ENCODE data around the gene SCMH1. TPM values are rescaled to one million over a fixed set of nuclear protein-coding genes. Genes with fewer than 3 reads are reported as not detected.

SCMH1 gene
- polyA plus RNA-seq, 1 of the 3 experiments (the other 2 are of a cell fraction): 38.5 TPM

DNA sequence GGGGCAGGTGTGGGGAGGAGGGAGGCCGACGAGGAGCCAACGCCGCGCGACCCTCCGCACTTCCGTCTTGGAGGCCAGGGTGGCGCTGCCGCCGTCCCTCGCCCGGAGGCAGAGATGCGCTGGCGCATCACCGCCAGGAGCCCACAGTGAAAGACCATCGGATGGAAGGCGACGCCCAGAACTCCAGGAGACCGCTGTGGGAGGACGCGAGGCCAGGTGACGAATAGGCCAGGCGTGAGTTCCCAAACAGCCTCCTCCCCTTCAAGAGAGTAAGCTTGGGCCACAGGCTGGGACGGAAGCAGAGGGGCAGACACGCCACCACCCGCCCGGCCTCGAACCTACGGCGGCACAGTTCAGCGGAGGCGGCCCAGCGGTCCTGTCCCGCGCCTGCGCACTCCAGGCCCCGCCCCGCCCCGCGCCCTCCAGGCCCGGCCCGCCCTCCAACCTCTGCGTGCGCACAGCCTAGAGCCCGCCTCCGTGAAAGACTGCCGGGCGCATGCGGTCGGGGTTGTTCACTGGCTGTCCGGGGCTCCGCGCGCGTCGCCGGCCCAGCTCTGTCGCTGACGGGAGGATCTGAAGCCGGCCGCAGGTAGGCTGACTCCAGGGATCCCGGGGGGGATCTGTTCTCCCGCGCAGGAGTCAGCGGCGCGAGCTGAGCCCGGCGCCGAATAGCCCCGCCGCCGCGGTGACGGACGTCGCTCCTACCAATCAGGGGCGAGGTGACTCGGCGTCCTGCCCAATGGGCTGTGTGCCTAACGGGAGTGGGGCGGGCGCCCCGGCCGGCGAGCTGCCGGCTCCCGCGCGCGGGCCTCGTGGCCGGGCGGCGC, 262.7 kb downstream of the SCMH1 start, which contains the start of gene CTPS1 (continued):
- TF ChIP-seq EP300 (IDR thresholded peaks at IDR 0.05; ENCODE audit: borderline replicate concordance in 1 of 2, low read depth in 1 of 2, low read length in 1 of 2) (no peak), SMC3 (IDR thresholded peaks at IDR 0.05; ENCODE audit: low read depth, low read length) (no peak), GABPA (IDR thresholded peaks at IDR 0.05; ENCODE audit: low read depth) (no peak)
- TF ChIP-seq, protein P1, sequence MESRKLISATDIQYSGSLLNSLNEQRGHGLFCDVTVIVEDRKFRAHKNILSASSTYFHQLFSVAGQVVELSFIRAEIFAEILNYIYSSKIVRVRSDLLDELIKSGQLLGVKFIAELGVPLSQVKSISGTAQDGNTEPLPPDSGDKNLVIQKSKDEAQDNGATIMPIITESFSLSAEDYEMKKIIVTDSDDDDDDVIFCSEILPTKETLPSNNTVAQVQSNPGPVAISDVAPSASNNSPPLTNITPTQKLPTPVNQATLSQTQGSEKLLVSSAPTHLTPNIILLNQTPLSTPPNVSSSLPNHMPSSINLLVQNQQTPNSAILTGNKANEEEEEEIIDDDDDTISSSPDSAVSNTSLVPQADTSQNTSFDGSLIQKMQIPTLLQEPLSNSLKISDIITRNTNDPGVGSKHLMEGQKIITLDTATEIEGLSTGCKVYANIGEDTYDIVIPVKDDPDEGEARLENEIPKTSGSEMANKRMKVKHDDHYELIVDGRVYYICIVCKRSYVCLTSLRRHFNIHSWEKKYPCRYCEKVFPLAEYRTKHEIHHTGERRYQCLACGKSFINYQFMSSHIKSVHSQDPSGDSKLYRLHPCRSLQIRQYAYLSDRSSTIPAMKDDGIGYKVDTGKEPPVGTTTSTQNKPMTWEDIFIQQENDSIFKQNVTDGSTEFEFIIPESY (IDR thresholded peaks at IDR 0.05; ENCODE audit: borderline replicate concordance, low read depth): no peak
- TF ChIP-seq, protein P2, sequence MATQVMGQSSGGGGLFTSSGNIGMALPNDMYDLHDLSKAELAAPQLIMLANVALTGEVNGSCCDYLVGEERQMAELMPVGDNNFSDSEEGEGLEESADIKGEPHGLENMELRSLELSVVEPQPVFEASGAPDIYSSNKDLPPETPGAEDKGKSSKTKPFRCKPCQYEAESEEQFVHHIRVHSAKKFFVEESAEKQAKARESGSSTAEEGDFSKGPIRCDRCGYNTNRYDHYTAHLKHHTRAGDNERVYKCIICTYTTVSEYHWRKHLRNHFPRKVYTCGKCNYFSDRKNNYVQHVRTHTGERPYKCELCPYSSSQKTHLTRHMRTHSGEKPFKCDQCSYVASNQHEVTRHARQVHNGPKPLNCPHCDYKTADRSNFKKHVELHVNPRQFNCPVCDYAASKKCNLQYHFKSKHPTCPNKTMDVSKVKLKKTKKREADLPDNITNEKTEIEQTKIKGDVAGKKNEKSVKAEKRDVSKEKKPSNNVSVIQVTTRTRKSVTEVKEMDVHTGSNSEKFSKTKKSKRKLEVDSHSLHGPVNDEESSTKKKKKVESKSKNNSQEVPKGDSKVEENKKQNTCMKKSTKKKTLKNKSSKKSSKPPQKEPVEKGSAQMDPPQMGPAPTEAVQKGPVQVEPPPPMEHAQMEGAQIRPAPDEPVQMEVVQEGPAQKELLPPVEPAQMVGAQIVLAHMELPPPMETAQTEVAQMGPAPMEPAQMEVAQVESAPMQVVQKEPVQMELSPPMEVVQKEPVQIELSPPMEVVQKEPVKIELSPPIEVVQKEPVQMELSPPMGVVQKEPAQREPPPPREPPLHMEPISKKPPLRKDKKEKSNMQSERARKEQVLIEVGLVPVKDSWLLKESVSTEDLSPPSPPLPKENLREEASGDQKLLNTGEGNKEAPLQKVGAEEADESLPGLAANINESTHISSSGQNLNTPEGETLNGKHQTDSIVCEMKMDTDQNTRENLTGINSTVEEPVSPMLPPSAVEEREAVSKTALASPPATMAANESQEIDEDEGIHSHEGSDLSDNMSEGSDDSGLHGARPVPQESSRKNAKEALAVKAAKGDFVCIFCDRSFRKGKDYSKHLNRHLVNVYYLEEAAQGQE (IDR thresholded peaks at IDR 0.05; ENCODE audit: low read depth, low read length): no peak

DNA sequence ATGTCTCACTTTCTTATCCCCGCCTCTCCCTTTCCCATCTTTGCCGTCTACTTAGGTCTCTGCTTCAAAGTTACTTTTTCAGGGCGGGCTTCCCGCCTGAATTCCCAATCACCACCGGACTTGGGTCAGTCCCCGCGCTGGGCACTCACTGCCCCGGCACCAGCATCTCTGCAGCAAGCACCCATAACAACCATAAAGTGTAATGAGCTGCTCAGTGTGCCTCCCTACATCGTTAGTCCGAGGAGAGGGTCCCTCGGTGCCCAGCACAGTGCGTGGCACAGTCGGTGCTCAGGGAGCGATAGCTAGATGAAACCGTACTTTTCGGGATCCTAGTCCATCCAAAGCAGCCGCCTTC, 263.2 kb downstream of the SCMH1 start:
- Histone ChIP-seq H3K79me2 (ENCODE audit: insufficient read depth) (peaks cover 39% of the 10 kb centered on the region), H2AFZ (ENCODE audit: low read depth) (peak overlapping the region; percentile 85), H3K9ac (peak overlapping the region; percentile 87), H3K9me2 (no peaks in the 10 kb centered on the region), H4K20me1 (ENCODE audit: insufficient read depth) (peaks cover 30% of the 10 kb centered on the region), H3K27ac (ENCODE audit: low read depth in 2 of 2, low read length in 1 of 2) (peak overlapping the region; percentile 87 to 94), H3K4me3 (ENCODE audit: low read depth in 2 of 2, low read length in 1 of 2) (peak overlapping the region; percentile 73 to 74), H3K36me3 (replicated peaks in 1 of 2; ENCODE audit: control insufficient read depth in 1 of 2, insufficient read depth in 2 of 2, low read length in 1 of 2) (peaks cover 3 to 7% of the 10 kb centered on the region in 2 experiments), H3K4me2 (peak overlapping the region; percentile 94), H3K9me3 (no peaks in the 10 kb centered on the region), H3K4me1 (ENCODE audit: control insufficient read depth in 1 of 2, insufficient read depth in 2 of 2, low read depth in 1 of 2, low read length in 1 of 2) (peaks cover 23 to 29% of the 10 kb centered on the region in 2 experiments), H3F3A (replicated peaks; ENCODE audit: insufficient read depth) (peaks cover 41% of the 10 kb centered on the region), H3K27me3 (ENCODE audit: insufficient read depth) (no peaks in the 10 kb centered on the region)
- ChIA-PET CTCF (interaction anchor here (0.6 to 3.4 kb wide), 3 partner anchors 25 to 713 kb away, joined by 3 to 16 read pairs (median 3); no protein-coding TSS in a partner anchor), POLR2A (interaction anchor here (0.9 to 2.3 kb wide), 4 partner anchors 16 to 117 kb away, joined by 3 to 14 read pairs (median 3); partner anchors contain the start of gene CITED4)
- WGBS (ENCODE audit: low lambda C conversion rate): 71% methylated on average over 15 of the region's 17 CpGs
- no peak for DNase-seq
- no peak for TF ChIP-seq EZH2phosphoT487 (IDR thresholded peaks at IDR 0.05; ENCODE audit: borderline replicate concordance, low read depth)
- TF ChIP-seq GABPA (IDR thresholded peaks at IDR 0.05; ENCODE audit: low read depth): no peak
- no peak for TF ChIP-seq NRF1 (IDR thresholded peaks at IDR 0.05; ENCODE audit: low read depth, low read length)
- TF ChIP-seq RXRA (IDR thresholded peaks at IDR 0.05; ENCODE audit: borderline replicate concordance, low read depth): no peak
- no peak for TF ChIP-seq MXI1 (IDR thresholded peaks at IDR 0.05; ENCODE audit: low read depth, low read length)
- TF ChIP-seq CHD2 (IDR thresholded peaks at IDR 0.05; ENCODE audit: low read length, partially characterized antibody): no peak
- no peak for TF ChIP-seq SIN3A (IDR thresholded peaks at IDR 0.05; ENCODE audit: borderline replicate concordance, low read depth, low read length)
- TF ChIP-seq, protein P3, sequence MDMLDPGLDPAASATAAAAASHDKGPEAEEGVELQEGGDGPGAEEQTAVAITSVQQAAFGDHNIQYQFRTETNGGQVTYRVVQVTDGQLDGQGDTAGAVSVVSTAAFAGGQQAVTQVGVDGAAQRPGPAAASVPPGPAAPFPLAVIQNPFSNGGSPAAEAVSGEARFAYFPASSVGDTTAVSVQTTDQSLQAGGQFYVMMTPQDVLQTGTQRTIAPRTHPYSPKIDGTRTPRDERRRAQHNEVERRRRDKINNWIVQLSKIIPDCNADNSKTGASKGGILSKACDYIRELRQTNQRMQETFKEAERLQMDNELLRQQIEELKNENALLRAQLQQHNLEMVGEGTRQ (IDR thresholded peaks at IDR 0.05; ENCODE audit: borderline replicate concordance, low read depth, low read length): no peak
- TF ChIP-seq TEAD4 (IDR thresholded peaks at IDR 0.05; ENCODE audit: borderline replicate concordance, insufficient read depth): no peak
- no peak for TF ChIP-seq JUND (IDR thresholded peaks at IDR 0.05)
- TF ChIP-seq TAF1 (IDR thresholded peaks at IDR 0.05; ENCODE audit: borderline replicate concordance, low read depth, low read length): no peak
- no peak for TF ChIP-seq RCOR1 (IDR thresholded peaks at IDR 0.05; ENCODE audit: low read length)
- TF ChIP-seq FOSL2 (IDR thresholded peaks at IDR 0.05; ENCODE audit: borderline replicate concordance, low read depth): no peak
- no peak for TF ChIP-seq MEF2A (IDR thresholded peaks at IDR 0.05; ENCODE audit: borderline replicate concordance, low read depth)

Measured in SK-N-SH (cell line).